Esophagus mucosa (tissue), 1 donor: ENCODE results near the gene IFFO2. TPM values are rescaled to one million over a fixed set of nuclear protein-coding genes. Genes with fewer than 3 reads are reported as not detected.
"Not testable (repeated sequence)": the region's sequence is repeated elsewhere in the genome, so short reads cannot be mapped to it uniquely, and the experiment has no call there.

Experiments used
- ATAC-seq: fragments of 200-7000 bp; cut with Tn5 transposase; one replicate; pipeline ENCODE4 v1.9.1; 2020
- total RNA-seq: library from RNA; stranded (reverse); gene quantifications from one replicate; pipeline ENCODE4 v1.2.4, GENCODE V29; 2023
- donor health status: DM: yes; HTN: yes; CAD: no.

The IFFO2 gene
- total RNA-seq, 1 donor from 2014 or later, result 70.2 TPM

DNA sequence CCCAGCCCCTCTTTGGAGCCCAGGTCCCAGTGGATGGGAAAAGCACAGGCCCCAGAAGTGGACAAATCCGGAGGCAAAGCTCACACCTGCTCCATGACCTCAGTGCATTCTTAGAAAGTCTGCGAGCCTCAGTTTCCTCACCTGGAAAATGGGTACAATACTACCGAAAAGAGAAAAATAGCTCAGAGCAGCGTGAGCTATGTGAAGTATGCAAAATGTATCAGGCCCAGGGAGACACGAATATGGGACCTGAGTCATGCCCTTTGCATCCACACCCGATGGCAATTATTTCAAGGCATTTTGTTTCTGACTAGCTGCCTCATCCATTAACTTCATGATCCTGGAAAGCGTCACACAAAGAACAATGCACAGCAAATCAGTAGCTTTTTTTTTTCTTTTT, 63.4 kb downstream of the IFFO2 start:
- ATAC-seq, result no peak

DNA sequence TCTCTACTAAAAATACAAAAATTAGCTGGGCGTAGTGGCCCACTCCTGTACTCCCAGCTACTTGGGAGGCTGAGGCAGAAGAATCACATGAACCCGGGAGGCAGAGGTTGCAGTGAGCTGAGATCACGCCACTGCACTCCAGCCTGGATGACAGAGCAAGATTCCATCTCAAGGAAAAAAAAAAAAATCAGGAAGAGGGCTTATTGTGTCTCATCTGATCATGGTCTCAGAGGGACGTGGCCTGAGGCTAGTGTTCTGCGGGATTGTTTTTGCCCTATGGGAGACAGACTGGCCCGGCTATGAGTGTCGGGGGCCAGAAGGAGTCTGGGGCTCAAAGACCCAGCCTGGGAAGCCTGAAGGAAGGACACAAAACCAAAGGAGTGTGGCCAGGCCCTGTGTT, 64.6 kb downstream of the IFFO2 start:
- ATAC-seq, result not testable (repeated sequence)

DNA sequence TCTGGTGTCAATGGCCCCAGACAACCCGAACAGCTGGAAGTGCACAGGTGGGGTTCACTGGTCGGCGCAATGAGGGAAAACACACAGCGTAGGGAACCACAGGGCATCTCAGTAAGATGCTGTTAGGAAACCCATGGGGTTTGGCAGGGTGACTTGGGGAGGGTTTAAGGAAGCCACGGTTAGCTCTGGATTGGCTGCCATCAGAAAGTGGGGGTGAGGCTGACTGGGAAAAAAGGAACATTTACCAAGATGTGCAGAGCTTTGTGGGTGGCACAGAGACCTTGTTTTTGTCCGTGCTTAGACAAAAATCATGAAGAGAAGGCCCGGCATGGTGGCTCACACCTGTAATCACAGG, 65.1 kb downstream of the IFFO2 start:
- no peak for ATAC-seq

DNA sequence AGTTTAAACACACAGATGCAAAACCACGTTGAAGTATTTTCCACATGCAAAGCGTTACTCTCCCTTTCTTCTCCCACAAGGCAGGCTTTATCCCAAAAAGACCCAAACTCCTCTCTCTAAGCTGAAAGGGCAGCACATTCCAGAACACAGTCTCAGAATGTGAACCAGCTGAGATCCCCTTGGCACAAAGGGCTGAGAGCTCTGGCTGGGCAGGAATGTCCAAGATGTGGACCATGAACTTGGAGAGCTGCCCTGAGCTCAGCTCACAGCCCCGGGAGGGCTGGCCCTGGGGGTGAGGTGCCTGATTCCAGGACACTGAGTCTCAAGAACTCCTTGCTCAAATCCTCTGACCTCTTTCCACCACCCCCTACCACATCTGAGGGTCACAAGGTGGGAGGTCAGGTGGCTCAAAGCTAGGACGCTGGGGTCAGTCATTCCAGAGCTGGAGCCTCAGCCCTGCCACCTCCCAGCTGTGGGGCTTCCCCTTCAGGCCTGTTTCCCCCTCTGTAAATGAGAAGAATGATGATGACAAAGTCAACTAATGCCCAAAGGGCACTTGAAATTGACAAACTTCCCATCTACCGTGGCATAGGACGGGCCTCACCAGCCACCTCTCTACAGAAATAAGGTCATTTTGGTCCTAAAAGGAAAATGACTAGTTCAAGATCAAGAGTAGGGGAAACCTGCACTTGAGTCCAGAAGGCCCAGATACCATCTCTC, 65.6 kb downstream of the IFFO2 start:
- ATAC-seq, result no peak

DNA sequence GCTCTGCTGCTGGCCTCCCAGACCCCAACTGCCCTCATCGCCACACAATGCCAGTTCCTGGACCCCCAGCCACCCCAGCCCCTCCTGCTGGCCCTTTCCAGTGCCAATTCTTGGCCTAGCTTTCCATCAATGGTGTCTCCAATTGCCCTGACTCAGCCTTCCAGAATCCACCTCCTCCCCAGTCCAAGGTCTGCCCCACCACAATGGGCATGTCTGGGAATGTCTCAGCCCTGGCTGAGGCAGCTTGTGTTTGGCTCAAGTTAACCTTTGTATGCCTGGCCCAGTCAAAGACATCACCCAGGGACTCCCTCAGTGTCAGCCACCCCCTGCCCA, 70.5 kb downstream of the IFFO2 start:
- ATAC-seq, result no peak

DNA sequence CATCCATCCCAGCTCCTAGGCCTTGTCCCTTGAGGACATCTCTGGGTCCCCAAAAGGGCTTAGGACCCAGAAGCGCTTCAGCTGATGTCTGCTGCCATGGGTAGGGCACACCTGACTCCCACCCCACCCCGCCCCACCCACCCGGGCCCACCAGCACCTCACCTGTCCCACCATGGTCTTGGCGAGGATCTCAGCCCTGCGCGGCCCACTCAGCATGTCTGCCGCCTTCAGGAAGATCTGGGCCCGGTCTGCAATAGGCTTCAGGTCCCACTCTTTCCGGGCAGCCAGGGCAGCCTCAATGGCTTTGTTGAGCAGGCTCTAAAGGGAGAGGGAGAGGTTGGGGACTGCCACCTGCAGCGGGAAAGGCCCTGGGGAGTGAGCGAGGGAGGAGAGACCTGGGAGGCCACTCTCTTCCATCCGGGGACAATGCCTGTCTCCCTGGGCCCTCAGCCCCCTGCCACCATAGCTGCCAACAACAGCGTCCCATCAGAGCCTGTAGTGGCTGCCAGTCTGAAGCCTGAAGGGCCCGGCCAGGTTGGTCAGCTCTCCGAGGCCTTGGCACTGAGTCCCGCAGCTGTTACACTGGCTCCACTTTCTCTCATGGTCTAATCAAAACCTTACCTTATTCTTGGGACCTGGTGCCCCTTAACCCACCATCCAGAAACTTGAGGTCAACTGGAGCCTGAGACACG, 71.0 kb downstream of the IFFO2 start:
- no peak for ATAC-seq

DNA sequence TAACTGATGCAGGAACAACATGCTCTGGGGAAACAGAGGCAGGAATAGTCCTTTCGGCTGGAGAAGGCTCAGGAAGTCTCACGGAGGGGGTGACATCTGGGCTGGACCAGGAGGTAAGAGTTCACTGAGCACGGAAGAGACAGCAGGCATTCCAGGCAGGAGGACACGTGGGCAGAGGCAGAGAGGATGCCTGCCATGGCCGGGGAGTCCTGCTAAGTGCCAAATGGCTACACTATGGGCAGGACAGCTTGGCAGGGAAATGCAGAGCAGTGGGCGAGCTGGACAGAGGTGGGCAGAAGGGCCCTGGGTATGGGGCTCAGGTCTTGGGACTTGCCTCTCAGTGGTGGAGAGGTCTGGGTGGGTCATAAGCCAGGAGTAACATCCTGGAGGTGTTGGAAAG, 71.7 kb downstream of the IFFO2 start:
- ATAC-seq, result no peak

DNA sequence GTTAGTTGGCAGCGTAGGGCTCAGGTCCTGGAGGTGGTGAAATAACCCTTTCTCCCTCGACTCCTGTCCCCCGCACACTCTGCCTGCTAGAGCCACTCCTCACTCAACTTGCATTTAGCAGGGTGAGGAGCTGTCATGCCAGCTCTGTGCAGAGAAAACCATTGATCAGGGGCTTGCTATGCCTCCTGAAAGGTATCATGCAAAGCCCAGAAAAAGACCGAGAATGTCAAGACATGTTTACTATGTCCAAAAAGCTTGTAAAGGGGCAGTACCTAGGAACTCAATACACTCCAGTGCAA, 72.1 kb downstream of the IFFO2 start:
- ATAC-seq, result no peak

DNA sequence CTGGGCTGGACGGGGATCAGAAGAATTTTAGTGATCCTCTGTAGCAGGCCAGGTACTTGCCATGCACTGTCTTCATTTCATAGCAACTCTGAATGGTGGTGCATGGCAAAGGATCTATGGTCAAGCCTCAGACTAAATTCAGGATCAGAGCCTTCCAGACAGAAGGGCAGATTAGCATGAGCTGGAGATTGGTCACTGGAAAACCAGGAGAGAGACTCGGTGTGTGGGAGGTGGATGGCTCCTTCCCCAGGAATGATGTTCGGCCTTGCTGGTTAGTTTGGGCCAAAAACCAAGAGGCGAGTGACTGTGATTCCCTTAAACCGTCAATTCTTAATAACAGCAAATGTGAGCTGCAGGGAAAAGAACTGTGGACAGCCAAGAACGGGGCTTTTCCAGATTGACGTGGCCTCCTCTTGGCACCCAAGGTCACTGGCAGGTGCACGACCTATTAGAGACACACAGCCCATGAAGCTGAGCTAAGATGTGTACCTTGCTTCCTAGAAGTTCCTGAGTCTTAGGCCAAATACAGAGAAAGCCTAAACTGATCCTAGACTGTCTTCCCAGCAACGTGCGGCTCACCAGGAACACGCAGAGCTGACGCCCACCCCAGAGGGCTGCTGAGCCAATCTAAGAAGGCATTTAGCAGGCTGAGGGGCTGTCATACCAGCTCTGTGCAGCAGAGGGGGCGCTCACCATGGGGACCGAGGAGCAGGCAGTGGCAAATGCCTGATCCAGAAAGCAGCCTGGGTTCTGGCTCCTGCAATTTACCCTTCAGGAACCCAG, 72.6 kb downstream of the IFFO2 start:
- ATAC-seq, result peak; percentile 23

DNA sequence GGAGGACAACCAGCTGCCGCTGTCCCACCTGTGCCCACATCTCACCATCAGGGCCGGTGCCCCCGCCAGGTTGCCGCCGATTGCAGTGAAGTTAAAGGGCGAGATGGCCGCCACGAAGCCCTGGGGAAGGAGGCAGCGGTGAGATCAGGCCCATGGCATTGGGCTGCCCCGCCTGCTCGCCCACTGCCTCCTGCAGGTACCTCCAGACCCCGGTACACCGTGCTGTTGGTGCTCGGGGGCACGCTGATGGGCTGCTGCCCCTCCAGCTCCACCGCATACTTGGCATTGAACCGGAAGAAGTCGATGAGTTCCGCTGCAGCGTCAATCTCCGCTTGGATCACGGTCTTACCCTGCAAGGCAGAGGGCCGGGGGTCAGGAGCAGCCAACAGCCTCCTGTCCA, 73.4 kb downstream of the IFFO2 start:
- no peak for ATAC-seq

DNA sequence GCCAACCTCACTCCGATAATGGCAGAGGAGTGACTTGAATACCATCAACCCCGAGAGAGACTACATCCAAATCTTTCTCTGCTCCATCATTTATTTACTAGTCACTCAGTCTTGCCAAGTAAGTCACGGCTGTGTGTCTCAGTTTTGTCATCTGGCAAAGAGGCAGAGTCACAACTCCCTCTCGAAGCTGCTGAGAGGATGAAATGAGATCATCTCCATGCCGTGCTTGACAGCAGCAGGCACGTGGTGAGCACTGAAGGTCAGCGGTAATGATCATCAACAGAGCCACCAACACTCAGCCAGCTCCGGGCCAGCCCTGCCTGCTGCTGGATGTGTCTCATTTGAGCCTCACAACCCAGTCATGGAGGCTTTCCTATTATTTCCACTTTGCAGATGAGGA, 74.0 kb downstream of the IFFO2 start:
- ATAC-seq, result no peak

DNA sequence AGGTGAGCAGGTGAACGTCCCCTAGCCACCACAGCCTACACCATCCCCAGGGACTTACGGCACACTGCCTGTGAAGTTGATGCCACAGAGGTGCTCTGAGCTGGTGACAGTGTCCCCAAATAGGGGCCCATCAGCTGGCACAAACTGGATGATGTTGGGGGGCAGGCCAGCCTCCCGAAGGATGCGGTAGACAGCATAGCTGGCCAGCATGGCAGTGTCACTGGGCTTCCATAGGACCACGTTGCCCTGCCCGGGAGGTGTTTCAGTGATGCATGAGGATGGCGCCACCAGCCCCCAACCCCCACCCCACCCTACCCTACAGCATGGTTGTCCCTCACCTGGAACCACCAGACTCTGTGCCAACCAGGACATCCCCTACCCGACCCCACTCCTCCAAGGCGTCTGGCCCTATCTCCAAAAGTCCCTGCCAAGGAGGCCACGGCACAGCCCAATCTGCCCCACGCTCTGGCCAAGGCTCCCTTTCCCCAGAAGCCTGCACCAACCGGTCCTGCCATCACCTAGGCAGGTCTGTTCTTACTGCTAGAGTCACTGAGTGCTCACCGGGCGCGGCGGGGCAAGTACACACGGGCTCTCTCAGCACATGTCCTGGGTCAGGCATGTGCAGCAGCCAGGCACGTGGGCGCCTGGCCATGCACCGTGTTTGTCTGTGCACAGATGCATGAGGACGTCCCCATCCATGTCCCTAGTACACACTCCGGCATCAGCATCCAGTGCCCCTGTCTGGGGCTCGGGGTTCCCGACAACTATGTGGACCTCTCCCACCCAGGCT, 74.6 kb downstream of the IFFO2 start:
- ATAC-seq, result peak; percentile 92

DNA sequence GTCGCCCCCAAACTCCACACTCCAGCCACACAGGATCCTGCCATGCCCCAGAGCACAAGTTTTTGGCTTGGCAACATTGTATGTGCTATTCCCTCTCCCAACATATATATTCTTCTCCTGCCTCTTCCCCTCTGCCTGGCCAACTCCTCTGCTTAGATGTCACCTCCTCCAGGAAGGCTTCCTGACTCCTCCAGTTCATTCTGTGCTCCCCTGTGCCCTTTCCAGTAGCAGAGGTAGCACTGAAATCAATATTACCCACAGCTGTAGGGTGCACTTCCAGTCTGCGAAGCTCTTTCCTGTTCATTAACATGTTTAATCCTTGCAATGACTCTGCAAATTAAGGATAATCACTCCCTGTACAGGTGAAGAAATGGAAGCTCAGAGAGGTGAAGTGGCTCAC, 75.3 kb downstream of the IFFO2 start:
- ATAC-seq, result no peak

DNA sequence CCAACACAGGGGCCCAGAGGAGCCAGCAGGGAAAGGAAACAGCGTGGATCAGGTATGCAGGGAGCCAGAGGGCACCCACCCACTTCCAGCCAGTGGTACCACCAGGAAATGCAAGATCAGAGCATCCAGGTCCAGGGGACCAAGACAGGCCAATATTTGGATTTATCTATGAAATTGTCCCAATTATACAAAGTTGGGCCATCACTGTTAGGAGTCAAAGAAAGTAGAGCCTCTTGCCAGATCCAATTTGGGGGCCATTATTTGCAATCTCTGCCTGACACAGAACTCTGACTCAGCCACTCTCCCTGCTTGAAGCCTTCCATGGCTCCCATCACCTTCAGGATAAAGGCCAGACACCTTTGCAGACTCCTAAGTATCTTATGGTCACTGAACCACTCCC, 75.9 kb downstream of the IFFO2 start:
- no peak for ATAC-seq

DNA sequence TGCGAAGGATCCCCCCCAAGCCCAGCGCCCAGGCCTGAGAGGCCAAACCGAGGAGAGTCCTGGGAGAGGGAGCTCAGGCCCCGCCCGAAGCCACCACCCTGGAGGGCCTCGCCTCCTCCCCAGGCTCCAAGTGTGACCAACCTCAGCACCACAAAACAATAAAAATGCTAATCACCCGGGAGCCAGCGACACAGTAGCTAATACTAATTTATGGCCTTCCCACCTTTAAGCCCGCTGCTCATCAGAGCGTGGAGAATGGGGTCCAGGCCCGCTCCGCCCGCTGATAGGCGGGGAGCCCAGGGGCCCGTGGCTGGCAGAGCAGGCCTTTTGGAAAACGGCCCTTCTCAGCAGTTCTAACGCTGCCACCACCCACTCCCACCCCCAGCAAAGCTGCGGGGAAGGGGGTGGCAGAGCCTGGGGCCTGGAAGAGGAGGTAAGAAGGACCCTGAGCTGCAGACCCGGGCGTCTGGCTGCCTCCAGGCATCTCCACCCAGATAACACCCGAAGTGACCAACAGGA, 76.6 kb downstream of the IFFO2 start:
- ATAC-seq, result no peak

DNA sequence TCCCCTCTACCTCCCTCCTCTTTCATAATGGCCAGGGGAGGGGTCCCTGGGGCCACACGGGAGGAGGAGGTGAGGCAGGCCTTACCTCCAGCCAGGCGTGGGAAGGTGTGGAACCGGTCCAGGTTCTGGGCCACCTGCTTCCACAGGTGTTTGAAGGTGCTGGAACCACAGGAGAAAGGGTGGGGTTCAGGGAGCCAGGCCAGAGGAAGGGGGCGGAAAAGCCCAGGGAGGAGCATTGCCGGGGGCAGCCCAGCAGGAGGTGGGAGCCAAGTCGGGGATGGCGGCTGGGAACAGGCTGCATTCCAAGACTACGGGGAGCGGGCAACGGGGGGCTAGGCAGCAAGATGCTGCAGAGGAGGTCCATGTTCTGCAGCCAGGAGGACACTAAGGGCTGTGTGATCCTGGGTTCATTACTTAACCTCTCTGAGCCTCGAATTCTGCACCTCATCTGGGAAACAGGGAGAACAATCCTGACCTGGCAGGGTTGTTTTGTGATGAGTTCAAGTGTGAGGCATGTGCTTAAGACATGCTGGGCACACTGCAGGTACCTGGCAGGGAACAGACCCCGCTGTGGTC, 77.2 kb downstream of the IFFO2 start:
- no peak for ATAC-seq

DNA sequence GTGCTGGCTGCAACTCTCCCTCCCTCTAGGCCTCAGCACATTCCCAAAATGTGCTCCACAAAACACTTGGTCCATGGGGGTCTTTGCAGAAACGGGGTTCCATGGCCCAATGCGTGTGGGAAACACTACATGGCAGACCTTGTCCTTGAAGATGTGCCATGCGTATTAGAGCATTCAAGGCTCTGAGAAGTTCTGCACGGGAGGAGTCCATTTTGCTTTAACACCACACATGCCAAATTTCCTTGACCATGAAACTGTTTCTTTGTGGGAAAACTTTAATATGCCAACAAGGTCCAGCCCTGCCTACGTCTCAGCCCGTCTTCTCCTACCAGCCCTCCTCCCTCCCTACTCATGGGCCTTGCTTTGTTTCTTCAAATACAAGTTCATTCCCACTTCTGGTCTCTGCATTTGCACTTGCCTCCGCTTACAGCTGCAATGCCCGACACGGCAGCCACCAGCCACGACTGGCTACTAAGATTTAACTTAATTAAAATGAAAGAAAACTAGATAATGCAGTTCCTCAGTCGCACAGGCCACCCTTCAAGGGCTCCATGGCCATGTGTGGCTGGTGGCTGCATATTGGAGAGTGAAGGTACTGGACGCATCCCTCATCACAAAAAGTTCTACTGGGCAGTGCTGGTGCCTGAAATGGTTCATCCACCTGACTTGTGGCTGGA, 77.8 kb downstream of the IFFO2 start:
- ATAC-seq, result no peak

DNA sequence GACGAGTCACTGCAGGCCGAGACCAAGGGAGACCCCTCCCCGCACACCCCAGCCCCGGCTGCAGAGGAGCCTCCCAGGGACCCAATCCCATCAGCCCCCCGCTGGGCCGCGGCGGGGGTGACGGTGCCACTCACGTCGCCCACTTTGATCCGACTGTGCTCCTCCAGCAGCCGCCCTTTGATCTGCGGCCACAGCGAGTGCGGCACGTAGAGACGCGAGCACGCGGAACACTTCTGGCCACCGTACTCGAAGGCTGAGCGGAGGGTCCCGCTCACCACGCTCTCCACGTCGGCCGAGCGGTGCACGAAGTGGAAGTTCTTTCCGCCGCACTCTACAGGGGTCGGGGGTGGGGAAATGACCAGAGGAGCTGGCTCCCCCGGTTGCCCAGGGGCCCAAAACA, 79.2 kb downstream of the IFFO2 start:
- no peak for ATAC-seq

DNA sequence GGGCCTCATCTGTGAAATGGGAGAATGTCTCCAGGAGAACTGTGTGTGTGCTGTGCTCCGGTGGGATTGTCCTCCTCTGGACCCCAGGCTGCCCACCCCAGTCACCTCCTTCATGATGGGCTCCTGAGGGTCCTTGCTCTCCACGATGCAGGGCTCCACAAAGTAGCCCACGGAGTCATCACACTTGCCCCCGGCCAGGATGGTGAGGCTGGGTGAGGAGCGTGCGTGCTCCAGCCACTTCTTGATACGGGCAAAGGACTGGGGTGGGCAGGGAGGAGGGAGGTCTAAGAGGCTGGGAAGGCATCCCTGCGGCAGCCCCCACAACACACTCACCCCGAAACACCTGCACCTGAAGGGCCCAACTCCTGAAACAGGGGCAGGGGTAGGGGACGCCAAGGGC, 80.3 kb downstream of the IFFO2 start:
- ATAC-seq, result no peak

DNA sequence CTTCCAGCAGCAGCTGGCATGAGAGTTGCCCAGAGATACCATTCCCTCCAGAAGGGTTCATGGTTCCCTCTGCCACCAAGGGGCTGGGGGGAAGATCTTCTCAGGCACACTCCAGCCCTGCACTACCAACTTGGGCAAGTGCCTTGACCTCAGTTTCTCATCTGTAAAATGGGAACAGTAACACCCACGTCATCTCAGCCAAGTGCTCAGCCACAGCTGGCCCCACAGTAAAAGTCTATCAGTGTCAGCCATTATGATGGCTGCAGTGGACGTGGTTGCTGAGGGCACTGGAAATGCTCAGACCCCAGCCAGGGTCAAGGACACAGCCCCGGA, 80.7 kb downstream of the IFFO2 start:
- no peak for ATAC-seq

DNA sequence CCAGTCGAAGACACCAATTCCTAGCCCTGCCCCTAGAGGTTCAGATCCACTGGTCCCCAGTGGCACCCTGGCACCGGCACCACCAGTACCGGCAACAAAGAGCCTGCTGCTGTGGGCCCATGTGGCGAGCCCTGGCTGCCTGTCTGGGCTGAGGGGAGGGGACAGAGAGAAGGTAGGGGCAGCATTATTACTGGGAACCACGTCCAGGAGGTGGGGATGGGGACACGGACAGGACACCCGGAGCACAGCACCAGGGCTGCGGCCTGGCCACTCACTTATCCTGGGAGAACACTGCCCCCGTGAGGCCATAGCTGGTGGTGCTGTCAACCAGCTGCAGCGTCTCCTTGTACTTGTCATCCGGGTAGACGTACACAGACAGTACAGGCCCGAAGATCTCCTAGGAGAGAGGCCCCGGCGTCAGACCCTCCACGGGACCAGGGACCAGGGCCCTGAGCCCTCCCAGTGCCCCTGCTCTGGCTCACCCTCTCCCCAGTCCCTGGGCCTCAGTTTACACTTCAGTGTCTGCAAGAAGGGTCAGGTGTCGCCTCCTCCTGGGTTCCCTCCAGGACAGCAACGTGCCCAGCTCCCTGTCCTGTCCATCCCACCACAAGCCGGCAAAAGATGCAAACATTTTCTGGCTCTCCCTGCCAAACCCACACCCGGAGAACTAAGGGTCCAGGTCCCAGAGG, 81.2 kb downstream of the IFFO2 start:
- ATAC-seq, result peak; percentile 71

DNA sequence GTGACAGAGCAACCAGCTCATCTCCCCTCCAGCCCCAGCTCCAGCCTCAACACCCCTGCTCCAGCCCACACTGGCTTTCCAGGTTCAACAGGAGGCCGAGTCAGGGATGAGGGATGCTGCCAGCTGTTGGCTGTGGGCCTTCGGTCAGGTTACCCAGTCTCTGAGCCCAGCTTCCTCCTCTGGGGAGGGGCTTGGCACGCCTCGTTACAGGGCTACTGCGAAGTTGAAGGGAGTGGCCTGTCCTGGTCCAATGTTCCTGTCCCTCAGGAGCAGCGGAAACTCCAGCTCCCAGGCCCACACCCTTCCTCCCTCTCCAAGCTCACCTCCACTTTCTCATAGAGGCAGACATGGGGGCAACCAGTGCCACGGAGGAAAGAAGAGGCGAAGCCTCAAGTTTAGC, 81.9 kb downstream of the IFFO2 start:
- no peak for ATAC-seq
